Measurements from ENCODE around the gene TPD52L1. TPM values are rescaled to one million over a fixed set of nuclear protein-coding genes. Genes with fewer than 3 reads are reported as not detected.

TPD52L1 gene
- total RNA-seq, 4 donors from 2014 or later: 123 to 234 (median 175) TPM

DNA sequence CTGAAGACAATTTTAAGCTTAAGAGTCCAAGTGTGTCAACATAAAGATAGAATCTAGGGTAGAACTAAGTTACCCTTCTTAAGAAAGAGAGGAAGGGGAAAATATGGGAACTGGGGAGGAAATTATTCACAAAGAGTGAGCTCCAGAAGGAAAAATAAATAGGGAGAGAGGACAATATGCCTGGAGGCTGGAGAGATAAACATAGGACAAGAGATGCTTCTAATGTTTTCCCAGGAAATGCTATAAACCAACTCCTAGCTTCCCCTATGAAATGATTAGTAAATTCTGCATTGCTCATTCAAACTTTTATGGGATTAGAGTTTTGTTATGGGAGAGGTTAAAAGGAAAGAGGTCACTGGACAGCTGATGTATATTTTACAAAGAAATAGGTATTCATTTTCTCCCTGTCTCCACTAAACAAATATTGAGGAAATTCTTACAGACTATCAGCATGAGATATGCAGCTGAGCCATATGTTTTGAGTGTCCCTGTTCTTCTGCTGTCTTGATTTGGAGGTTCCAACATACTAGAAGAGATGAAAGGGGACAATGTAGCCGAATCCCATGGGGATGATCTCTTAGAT, 22.0 kb downstream of the TPD52L1 start:
- TF ChIP-seq, protein P1, sequence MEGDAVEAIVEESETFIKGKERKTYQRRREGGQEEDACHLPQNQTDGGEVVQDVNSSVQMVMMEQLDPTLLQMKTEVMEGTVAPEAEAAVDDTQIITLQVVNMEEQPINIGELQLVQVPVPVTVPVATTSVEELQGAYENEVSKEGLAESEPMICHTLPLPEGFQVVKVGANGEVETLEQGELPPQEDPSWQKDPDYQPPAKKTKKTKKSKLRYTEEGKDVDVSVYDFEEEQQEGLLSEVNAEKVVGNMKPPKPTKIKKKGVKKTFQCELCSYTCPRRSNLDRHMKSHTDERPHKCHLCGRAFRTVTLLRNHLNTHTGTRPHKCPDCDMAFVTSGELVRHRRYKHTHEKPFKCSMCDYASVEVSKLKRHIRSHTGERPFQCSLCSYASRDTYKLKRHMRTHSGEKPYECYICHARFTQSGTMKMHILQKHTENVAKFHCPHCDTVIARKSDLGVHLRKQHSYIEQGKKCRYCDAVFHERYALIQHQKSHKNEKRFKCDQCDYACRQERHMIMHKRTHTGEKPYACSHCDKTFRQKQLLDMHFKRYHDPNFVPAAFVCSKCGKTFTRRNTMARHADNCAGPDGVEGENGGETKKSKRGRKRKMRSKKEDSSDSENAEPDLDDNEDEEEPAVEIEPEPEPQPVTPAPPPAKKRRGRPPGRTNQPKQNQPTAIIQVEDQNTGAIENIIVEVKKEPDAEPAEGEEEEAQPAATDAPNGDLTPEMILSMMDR (IDR thresholded peaks at IDR 0.05): no peak
- no peak for TF ChIP-seq POLR2A (IDR thresholded peaks at IDR 0.05)
- H3K4me3 ChIP-seq (ENCODE audit: low read depth, poor library complexity, severe bottlenecking): no peak overlapping the region
- no peak for DNase-seq (ENCODE audit: low spot score in 2 of 2)
- WGBS, 2 donors: 76% methylated on average over 1 of the region's 1 CpG
- intact Hi-C loops (cut with DNase I; ENCODE audit: low total_unique reads): no loop called here

DNA sequence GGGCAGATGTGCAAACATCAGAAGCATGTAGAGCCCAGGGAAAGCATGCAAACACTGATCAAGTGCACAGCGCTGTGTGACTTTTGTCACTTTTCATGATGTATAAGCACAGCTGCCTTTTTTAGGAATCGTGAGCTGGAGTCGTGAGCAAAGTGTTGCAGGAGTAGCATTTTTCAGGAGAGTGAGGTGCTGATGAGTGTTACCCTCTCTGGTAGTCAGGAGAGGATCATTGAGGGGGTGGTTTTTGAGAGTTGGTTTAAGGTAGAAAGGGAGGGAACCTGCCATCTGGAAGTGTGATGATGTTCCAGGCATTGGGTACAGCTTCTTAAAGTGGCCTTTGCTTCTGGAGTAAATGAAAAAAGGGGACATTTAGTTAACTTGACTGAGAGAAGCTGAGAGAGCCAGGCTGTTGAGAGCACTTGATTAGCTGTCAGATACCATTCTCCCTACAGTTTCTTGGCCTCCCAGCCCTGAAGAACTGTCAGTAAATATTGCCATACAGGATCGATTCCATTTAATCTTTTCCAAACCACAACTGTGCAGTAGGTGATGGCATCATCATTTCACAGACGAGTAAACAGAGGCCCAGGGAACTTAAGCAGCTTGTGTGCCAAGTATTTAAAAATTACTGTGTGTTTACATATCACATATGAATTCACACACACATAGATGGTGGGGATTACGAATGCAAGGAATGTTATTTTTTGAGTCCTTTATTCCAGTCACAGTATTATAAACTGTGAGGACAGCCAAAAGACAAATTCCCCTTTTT, 28.9 kb downstream of the TPD52L1 start:
- WGBS, 2 donors: 76 to 80% methylated on average over 6 of the region's 6 CpGs
- no peak for DNase-seq (ENCODE audit: low spot score in 2 of 2)
- no peak for TF ChIP-seq POLR2A (IDR thresholded peaks at IDR 0.05)
- TF ChIP-seq, protein P1 (IDR thresholded peaks at IDR 0.05): no peak
- intact Hi-C loops (cut with DNase I; ENCODE audit: low total_unique reads): no loop called here
- no peak overlapping the region for H3K4me3 ChIP-seq (ENCODE audit: low read depth, poor library complexity, severe bottlenecking)

DNA sequence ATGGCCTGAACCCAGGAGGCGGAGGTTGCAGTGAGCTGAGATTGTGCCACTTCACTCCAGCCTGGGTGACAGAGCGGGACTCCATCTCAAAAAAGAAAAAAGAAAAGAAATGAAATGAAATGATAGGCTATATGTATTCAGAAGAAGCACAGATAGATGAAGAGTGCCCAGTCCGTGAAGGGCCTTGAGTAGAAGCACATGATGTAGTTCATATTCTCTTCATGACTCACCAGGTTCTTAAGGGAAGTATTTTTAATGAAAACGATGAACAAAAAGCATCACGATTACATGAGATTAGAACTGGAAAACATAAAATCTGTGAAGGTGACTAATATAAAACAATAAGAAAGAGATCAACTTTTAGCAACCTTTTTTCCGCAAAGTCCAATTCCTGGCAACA, 29.8 kb downstream of the TPD52L1 start:
- no peak for DNase-seq (ENCODE audit: low spot score in 2 of 2)
- WGBS, 2 donors: 86 to 94% methylated on average over 6 of the region's 6 CpGs
- intact Hi-C loops (cut with DNase I; ENCODE audit: low total_unique reads): no loop called here
- TF ChIP-seq, protein P1 (IDR thresholded peaks at IDR 0.05): no peak
- no peak for TF ChIP-seq POLR2A (IDR thresholded peaks at IDR 0.05)
- H3K4me3 ChIP-seq (ENCODE audit: low read depth, poor library complexity, severe bottlenecking): no peak overlapping the region

DNA sequence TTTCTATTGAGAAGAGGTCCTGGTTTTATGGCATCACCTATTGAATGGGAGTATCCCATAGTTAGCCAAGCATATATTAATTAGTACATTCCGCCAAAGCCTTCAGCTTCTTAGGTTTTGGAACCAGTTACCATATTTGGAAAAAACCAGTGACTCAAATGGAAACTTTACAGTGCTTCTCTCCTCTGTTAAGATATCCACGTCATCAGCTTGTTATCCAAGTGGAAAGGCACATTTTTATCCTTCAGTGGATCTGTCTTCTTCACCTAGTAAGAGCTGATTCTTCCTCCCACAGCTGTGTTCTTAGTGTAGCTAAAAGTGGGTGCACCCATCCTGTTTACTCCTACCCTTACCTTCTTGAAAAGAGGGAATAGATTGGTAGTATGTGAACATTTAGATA, 34.5 kb downstream of the TPD52L1 start:
- TF ChIP-seq POLR2A (IDR thresholded peaks at IDR 0.05): no peak
- TF ChIP-seq, protein P1 (IDR thresholded peaks at IDR 0.05): no peak
- intact Hi-C loops (cut with DNase I; ENCODE audit: low total_unique reads): no loop called here
- WGBS, 2 donors: 60 to 82% methylated on average over 2 of the region's 2 CpGs
- no peak overlapping the region for H3K4me3 ChIP-seq (ENCODE audit: low read depth, poor library complexity, severe bottlenecking)
- DNase-seq (ENCODE audit: low spot score in 2 of 2): no peak

DNA sequence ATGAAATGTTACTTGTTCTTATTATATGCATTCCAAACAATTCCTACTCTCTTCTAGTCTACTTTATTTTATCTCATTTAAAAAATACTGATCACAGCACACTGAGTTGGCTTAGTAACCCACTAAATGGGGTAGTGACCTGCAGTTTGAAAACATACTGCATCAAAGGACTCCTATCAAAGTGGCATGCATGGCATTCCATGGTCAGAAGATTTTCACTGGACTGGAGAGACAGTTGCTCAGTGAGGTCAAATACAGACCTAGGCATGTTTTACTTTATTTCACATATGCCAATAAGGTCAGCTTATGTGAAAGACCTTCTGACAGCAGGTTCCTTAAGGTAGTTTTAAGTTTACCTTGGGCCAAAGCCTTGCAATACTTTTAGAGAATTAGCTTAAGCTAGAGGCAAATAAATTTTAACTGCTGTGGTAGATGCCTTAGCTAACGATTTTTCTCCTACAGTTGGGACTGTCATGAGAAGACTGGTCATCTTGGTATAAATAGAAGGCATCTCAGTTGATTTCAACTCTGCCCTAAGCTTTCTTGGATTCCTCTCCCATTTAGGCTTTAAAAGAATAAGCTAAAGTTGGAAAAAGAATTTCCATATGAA, 35.1 kb downstream of the TPD52L1 start:
- TF ChIP-seq POLR2A (IDR thresholded peaks at IDR 0.05): no peak
- no peak for DNase-seq (ENCODE audit: low spot score in 2 of 2)
- intact Hi-C loops (cut with DNase I; ENCODE audit: low total_unique reads): no loop called here
- 47 to 48% methylated on average over 1 of the region's 1 CpG for WGBS, 2 donors
- no peak overlapping the region for H3K4me3 ChIP-seq (ENCODE audit: low read depth, poor library complexity, severe bottlenecking)

DNA sequence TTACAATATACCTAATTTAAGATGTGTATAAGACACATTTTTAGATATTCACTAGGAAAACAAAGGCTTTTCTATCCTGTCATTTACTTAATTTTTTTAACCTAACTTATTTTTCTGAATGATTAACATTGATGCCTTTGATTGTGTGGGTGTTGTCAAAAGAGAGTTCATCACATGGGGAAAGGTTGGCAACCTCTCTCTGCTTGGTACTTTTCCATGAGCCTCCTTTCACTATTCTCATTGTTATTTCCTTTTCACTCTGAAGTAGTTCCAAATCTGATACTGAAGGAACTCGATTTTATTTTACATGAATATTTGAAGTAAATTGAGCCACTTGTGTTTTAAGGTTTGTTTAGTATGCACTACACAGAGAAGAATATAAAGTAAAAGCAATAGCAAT, 35.9 kb downstream of the TPD52L1 start:
- no peak overlapping the region for H3K4me3 ChIP-seq (ENCODE audit: low read depth, poor library complexity, severe bottlenecking)
- DNase-seq (ENCODE audit: low spot score in 2 of 2): no peak
- intact Hi-C loops (cut with DNase I; ENCODE audit: low total_unique reads): no loop called here
- TF ChIP-seq, protein P1 (IDR thresholded peaks at IDR 0.05): no peak
- no peak for TF ChIP-seq POLR2A (IDR thresholded peaks at IDR 0.05)
- 30 to 37% methylated on average over 1 of the region's 1 CpG for WGBS, 2 donors
